ENCODE data around the gene SCNN1B. TPM values are rescaled to one million over a fixed set of nuclear protein-coding genes. Genes with fewer than 3 reads are reported as not detected.

The SCNN1B gene
- total and polyA plus RNA-seq, 2 of the 13 experiments (the other 11 are each of a cell fraction or from before 2014, with no cell fraction given) = not detected

DNA sequence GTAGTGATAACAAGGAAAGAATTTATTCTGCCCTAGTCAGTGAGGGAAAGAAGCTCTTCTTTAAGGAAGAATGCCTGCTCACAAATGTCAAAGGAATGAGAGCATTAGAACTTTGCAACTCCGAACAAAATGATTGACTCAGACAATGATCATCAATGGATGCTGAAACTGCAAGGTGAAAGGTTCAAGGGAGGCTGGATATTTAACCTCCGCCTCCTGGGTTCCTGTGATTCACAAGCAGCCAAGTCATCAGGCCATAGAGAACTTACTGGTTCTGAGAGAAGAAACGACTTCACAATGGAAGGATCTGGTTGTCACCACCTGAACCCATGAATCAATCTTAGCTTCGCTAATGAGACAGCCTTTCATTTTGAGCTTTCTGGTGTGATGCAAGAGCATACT is 16.0 kb upstream of the SCNN1B start:
- POLR2A ChIA-PET = no interaction called here

DNA sequence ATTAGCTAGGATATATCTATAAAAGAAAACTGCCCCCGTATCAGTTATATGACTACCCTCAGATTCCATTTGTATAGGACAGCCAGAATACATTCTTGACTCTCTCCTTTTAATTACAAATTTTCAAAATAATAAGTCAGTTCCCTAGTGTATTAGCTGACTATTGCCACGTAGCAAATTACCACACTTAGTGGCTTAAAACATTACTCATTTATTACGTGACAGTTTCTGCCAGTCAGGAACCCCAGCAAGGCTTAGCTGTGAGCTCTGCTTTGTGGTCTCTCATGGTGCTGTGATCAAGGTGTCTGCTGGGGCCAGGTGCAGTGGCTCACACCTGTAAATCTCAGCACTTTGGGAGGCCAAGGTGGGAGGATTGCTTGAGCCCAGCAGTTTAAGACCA is 13.9 kb upstream of the SCNN1B start:
- no TSS peak for BruUV-seq (replicated peaks)
- POLR2A ChIA-PET = no interaction called here
- H3K27me3 ChIP-seq (ENCODE audit: control insufficient read depth in 1 of 2, insufficient read depth in 2 of 2, low read length in 2 of 2) = peaks cover 2 to 11% of the 10 kb centered on the region in 2 experiments; a peak in 1 of 5 replicates
- in situ Hi-C loops (cut with HindIII; ENCODE audit: extremely low pct_ligation_motif_present, low pct_unique_long_range_greater_than_20kb) (no loop called here), intact Hi-C loops (cut with micrococcal nuclease; ENCODE audit: unreplicated experiment) (no loop called here)
- no peak overlapping the region for H3K4me3 ChIP-seq (replicated peaks in 1 of 3; ENCODE audit: insufficient read depth in 1 of 3, low read depth in 2 of 3, low read length in 3 of 3)
- ATAC-seq = no peak
- no peaks in the 10 kb centered on the region for H3K9me3 ChIP-seq (ENCODE audit: low read length)
- H3K27ac ChIP-seq (ENCODE audit: extremely low read length, insufficient read depth, low read length) = no peak overlapping the region
- FAIRE-seq = no peak
- no peak for DNase-seq (ENCODE audit: low spot score)
- H3K4me2 ChIP-seq (ENCODE audit: low read depth, low read length) = no peak overlapping the region
- H2AFZ ChIP-seq (ENCODE audit: low read length) = no peak overlapping the region
- CTCF ChIA-PET (ENCODE audit: low intra/inter-chr PET ratio, low total read pairs) = no interaction called here
- no peaks in the 10 kb centered on the region for H3K36me3 ChIP-seq (replicated peaks in 1 of 2; ENCODE audit: control insufficient read depth in 1 of 2, insufficient read depth in 2 of 2, low read length in 2 of 2)
- no peaks in the 10 kb centered on the region for H3K4me1 ChIP-seq (ENCODE audit: insufficient read depth, low read length)
- WGBS (ENCODE audit: low lambda C conversion rate) = under 1% methylated on average over 3 of the region's 3 CpGs
- no peak overlapping the region for H3K9ac ChIP-seq (ENCODE audit: insufficient read depth, low read depth, low read length)
- no peaks in the 10 kb centered on the region for H3K79me2 ChIP-seq (ENCODE audit: insufficient read depth, low read length)
- no peaks in the 10 kb centered on the region for H4K20me1 ChIP-seq (ENCODE audit: insufficient read depth, low read length)
- TF ChIP-seq, protein P1, sequence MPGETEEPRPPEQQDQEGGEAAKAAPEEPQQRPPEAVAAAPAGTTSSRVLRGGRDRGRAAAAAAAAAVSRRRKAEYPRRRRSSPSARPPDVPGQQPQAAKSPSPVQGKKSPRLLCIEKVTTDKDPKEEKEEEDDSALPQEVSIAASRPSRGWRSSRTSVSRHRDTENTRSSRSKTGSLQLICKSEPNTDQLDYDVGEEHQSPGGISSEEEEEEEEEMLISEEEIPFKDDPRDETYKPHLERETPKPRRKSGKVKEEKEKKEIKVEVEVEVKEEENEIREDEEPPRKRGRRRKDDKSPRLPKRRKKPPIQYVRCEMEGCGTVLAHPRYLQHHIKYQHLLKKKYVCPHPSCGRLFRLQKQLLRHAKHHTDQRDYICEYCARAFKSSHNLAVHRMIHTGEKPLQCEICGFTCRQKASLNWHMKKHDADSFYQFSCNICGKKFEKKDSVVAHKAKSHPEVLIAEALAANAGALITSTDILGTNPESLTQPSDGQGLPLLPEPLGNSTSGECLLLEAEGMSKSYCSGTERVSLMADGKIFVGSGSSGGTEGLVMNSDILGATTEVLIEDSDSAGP (CRISPR knock-in tag; IDR thresholded peaks at IDR 0.05; ENCODE audit: borderline replicate concordance) = no peak
- TF ChIP-seq, protein P2, sequence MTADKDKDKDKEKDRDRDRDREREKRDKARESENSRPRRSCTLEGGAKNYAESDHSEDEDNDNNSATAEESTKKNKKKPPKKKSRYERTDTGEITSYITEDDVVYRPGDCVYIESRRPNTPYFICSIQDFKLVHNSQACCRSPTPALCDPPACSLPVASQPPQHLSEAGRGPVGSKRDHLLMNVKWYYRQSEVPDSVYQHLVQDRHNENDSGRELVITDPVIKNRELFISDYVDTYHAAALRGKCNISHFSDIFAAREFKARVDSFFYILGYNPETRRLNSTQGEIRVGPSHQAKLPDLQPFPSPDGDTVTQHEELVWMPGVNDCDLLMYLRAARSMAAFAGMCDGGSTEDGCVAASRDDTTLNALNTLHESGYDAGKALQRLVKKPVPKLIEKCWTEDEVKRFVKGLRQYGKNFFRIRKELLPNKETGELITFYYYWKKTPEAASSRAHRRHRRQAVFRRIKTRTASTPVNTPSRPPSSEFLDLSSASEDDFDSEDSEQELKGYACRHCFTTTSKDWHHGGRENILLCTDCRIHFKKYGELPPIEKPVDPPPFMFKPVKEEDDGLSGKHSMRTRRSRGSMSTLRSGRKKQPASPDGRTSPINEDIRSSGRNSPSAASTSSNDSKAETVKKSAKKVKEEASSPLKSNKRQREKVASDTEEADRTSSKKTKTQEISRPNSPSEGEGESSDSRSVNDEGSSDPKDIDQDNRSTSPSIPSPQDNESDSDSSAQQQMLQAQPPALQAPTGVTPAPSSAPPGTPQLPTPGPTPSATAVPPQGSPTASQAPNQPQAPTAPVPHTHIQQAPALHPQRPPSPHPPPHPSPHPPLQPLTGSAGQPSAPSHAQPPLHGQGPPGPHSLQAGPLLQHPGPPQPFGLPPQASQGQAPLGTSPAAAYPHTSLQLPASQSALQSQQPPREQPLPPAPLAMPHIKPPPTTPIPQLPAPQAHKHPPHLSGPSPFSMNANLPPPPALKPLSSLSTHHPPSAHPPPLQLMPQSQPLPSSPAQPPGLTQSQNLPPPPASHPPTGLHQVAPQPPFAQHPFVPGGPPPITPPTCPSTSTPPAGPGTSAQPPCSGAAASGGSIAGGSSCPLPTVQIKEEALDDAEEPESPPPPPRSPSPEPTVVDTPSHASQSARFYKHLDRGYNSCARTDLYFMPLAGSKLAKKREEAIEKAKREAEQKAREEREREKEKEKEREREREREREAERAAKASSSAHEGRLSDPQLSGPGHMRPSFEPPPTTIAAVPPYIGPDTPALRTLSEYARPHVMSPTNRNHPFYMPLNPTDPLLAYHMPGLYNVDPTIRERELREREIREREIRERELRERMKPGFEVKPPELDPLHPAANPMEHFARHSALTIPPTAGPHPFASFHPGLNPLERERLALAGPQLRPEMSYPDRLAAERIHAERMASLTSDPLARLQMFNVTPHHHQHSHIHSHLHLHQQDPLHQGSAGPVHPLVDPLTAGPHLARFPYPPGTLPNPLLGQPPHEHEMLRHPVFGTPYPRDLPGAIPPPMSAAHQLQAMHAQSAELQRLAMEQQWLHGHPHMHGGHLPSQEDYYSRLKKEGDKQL (CRISPR knock-in tag; IDR thresholded peaks at IDR 0.05; ENCODE audit: low read depth) = no peak
- TF ChIP-seq ZNF510 (CRISPR knock-in tag; IDR thresholded peaks at IDR 0.05; ENCODE audit: low read depth) (no peak), MBNL3 (CRISPR knock-in tag; conservative IDR thresholded peaks at IDR 0.05) (no peak), ZNF333 (CRISPR knock-in tag; IDR thresholded peaks at IDR 0.05; ENCODE audit: borderline replicate concordance) (no peak), GABPB1 (CRISPR knock-in tag; IDR thresholded peaks at IDR 0.05) (no peak), ZFP90 (CRISPR knock-in tag; IDR thresholded peaks at IDR 0.05; ENCODE audit: borderline replicate concordance) (no peak)
- TF ChIP-seq, protein P3, sequence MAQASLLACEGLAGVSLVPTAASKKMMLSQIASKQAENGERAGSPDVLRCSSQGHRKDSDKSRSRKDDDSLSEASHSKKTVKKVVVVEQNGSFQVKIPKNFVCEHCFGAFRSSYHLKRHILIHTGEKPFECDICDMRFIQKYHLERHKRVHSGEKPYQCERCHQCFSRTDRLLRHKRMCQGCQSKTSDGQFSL (CRISPR knock-in tag; IDR thresholded peaks at IDR 0.05) = no peak

More for the DNA sequence above, 16.0 kb upstream of the SCNN1B start:
- DNase-seq (ENCODE audit: low spot score) (no peak), FAIRE-seq (no peak), ATAC-seq (no peak)
- Histone ChIP-seq H3K36me3 (replicated peaks in 1 of 2; ENCODE audit: control insufficient read depth in 1 of 2, insufficient read depth in 2 of 2, low read length in 2 of 2) (no peaks in the 10 kb centered on the region), H3K79me2 (ENCODE audit: insufficient read depth, low read length) (no peaks in the 10 kb centered on the region), H3K4me2 (ENCODE audit: low read depth, low read length) (no peak overlapping the region), H3K9me3 (ENCODE audit: low read length) (no peaks in the 10 kb centered on the region), H3K4me1 (ENCODE audit: insufficient read depth, low read length) (no peaks in the 10 kb centered on the region), H4K20me1 (ENCODE audit: insufficient read depth, low read length) (no peaks in the 10 kb centered on the region), H2AFZ (ENCODE audit: low read length) (no peak overlapping the region), H3K4me3 (replicated peaks in 1 of 3; ENCODE audit: insufficient read depth in 1 of 3, low read depth in 2 of 3, low read length in 3 of 3) (no peak overlapping the region), H3K9ac (ENCODE audit: insufficient read depth, low read depth, low read length) (no peak overlapping the region), H3K27me3 (ENCODE audit: control insufficient read depth in 1 of 2, insufficient read depth in 2 of 2, low read length in 2 of 2) (peaks cover 2 to 11% of the 10 kb centered on the region in 2 experiments; a peak in 1 of 5 replicates), H3K27ac (ENCODE audit: extremely low read length, insufficient read depth, low read length) (no peak overlapping the region)
- BruUV-seq (replicated peaks) = no TSS peak
- CTCF ChIA-PET (ENCODE audit: low intra/inter-chr PET ratio, low total read pairs) = no interaction called here
- WGBS (ENCODE audit: low lambda C conversion rate) = 10% methylated on average over 4 of the region's 4 CpGs
- intact Hi-C loops (cut with micrococcal nuclease; ENCODE audit: unreplicated experiment) = no loop called here
- in situ Hi-C loops (cut with HindIII; ENCODE audit: extremely low pct_ligation_motif_present, low pct_unique_long_range_greater_than_20kb) = no loop called here
- no peak for TF ChIP-seq U2AF2 (IDR thresholded peaks at IDR 0.05; ENCODE audit: low read depth, low read length)
- no peak for TF ChIP-seq NFE2L1 (CRISPR knock-in tag; IDR thresholded peaks at IDR 0.05; ENCODE audit: borderline replicate concordance)
- TF ChIP-seq KDM6A (CRISPR knock-in tag; IDR thresholded peaks at IDR 0.05; ENCODE audit: low read depth) = no peak
- TF ChIP-seq MYC (CRISPR knock-in tag; IDR thresholded peaks at IDR 0.05; ENCODE audit: borderline replicate concordance) = no peak
- no peak for TF ChIP-seq NR1H2 (CRISPR knock-in tag; IDR thresholded peaks at IDR 0.05; ENCODE audit: borderline replicate concordance, low read depth)
- TF ChIP-seq, protein P4, sequence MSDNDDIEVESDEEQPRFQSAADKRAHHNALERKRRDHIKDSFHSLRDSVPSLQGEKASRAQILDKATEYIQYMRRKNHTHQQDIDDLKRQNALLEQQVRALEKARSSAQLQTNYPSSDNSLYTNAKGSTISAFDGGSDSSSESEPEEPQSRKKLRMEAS (IDR thresholded peaks at IDR 0.05) = no peak

Data from HepG2 (cell line).